NK-92 (cell line): ENCODE results near the gene ATOSA.

Source experiments
- DNase-seq: peaks from one replicate; lab custom pipeline; 2025; ENCODE audit not compliant: unreplicated experiment; lab: John Stamatoyannopoulos, UW

Gene ATOSA

GRCh38 chr15:52653431-52653964, 25.7 kb downstream of the ATOSA start:
- DNase-seq = no peak

- DNase-seq = no peak
Measured at GRCh38 chr15:52652984-52653383, 26.2 kb downstream of the ATOSA start.

GRCh38 chr15:52652286-52652685, 26.9 kb downstream of the ATOSA start:
- DNase-seq = no peak

- no peak for DNase-seq
Measured at GRCh38 chr15:52651868-52652267, 27.3 kb downstream of the ATOSA start.

GRCh38 chr15:52651114-52651513, 28.1 kb downstream of the ATOSA start:
- no peak for DNase-seq

- no peak for DNase-seq
Measured at GRCh38 chr15:52649686-52650085, 29.5 kb downstream of the ATOSA start.

GRCh38 chr15:52645916-52646315, 33.3 kb downstream of the ATOSA start:
- DNase-seq = no peak

GRCh38 chr15:52642386-52643361, 36.5 kb downstream of the ATOSA start:
- DNase-seq = no peak

- DNase-seq = no peak
Measured at GRCh38 chr15:52636459-52636858, 42.7 kb downstream of the ATOSA start.

- no peak for DNase-seq
Measured at GRCh38 chr15:52635908-52636307, 43.3 kb downstream of the ATOSA start.
